Measurements from ENCODE around the gene COG3.

COG3 gene

GRCh38 chr13:45542391-45542790 is 77.7 kb downstream of the COG3 start:
- DNase-seq: no peak

GRCh38 chr13:45542878-45543277 is 78.1 kb downstream of the COG3 start:
- DNase-seq: no peak

GRCh38 chr13:45544520-45544919 is 79.8 kb downstream of the COG3 start:
- DNase-seq: no peak

GRCh38 chr13:45545686-45546409 is 81.1 kb downstream of the COG3 start:
- DNase-seq: no peak

GRCh38 chr13:45546410-45546765 is 81.6 kb downstream of the COG3 start:
- DNase-seq: no peak

- no peak for DNase-seq
These were observed 83.5 kb downstream of the COG3 start for GRCh38 chr13:45548281-45548680.

GRCh38 chr13:45554604-45555109 is 89.9 kb downstream of the COG3 start:
- no peak for DNase-seq

GRCh38 chr13:45564133-45564776 is 99.5 kb downstream of the COG3 start:
- no peak for DNase-seq

- no peak for DNase-seq
These were observed 100.6 kb downstream of the COG3 start for GRCh38 chr13:45565331-45565730.

- no peak for DNase-seq
These were observed 110.5 kb downstream of the COG3 start for GRCh38 chr13:45575146-45575829.

- no peak for DNase-seq
These were observed 111.1 kb downstream of the COG3 start for GRCh38 chr13:45575830-45576180.

- no peak for DNase-seq
These were observed 111.7 kb downstream of the COG3 start for GRCh38 chr13:45576466-45576865.

- no peak for DNase-seq
These were observed 117.8 kb downstream of the COG3 start for GRCh38 chr13:45582408-45583076.

- no peak for DNase-seq
These were observed 120.1 kb downstream of the COG3 start for GRCh38 chr13:45584816-45585215.
